ENCODE measurements around the gene TCF4. TPM values are rescaled to one million over a fixed set of nuclear protein-coding genes. Genes with fewer than 3 reads are reported as not detected.

The TCF4 gene
- total and polyA plus RNA-seq, 7 donors = 8.6 to 68.9 (median 36.8) TPM

GRCh38 chr18:55226044-55226443 is 361.9 kb downstream of the TCF4 start:
- peaks cover 0 to 73% of the 10 kb centered on the region in 2 donors for H3K36me3 ChIP-seq (ENCODE audit: insufficient read depth in 1 of 2, low read depth in 1 of 2)
- H3K4me1 ChIP-seq = no peaks in the 10 kb centered on the region
- no peak overlapping the region for H3K4me3 ChIP-seq
- ATAC-seq (no peak), DNase-seq (no peak)
- TF ChIP-seq, protein P1, sequence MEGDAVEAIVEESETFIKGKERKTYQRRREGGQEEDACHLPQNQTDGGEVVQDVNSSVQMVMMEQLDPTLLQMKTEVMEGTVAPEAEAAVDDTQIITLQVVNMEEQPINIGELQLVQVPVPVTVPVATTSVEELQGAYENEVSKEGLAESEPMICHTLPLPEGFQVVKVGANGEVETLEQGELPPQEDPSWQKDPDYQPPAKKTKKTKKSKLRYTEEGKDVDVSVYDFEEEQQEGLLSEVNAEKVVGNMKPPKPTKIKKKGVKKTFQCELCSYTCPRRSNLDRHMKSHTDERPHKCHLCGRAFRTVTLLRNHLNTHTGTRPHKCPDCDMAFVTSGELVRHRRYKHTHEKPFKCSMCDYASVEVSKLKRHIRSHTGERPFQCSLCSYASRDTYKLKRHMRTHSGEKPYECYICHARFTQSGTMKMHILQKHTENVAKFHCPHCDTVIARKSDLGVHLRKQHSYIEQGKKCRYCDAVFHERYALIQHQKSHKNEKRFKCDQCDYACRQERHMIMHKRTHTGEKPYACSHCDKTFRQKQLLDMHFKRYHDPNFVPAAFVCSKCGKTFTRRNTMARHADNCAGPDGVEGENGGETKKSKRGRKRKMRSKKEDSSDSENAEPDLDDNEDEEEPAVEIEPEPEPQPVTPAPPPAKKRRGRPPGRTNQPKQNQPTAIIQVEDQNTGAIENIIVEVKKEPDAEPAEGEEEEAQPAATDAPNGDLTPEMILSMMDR (IDR thresholded peaks at IDR 0.05) = no peak
- WGBS, 3 donors = 57 to 75% (median 58%) methylated on average over 2 of the region's 2 CpGs
- H3K9me3 ChIP-seq = no peaks in the 10 kb centered on the region
- intact Hi-C loops (cut with DNase I) = no loop called here
- H3K27ac ChIP-seq = no peak overlapping the region
- H3K27me3 ChIP-seq (ENCODE audit: insufficient read depth in 3 of 3, low read length in 2 of 3) = no peaks in the 10 kb centered on the region

DNA sequence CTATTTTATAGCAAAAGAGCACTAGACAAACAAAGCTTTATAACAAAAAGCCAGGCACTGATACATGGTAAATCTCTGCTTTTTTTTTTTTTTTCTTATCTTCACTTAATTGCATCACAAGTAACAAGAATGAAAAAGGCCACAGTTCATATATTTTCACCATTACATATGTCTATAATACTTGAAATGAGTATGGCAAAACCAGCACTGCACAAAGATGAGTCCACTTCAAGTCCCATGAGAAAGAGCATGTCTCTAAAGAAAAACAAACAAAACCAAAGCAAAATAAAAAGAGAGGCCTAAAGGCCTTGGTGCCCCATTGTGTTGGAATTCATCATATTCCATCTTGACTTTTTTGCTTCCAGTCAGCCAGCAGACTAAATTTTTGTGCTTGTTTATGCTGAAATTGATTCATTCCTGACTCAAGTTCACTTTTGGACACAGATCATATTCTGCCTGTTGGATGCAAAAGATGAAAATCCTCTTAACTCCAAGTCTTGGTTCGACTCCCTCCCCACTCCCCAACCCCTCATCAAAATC is 363.8 kb downstream of the TCF4 start:
- WGBS, 3 donors = 35 to 52% (median 39%) methylated on average over 1 of the region's 1 CpG
- Histone ChIP-seq H3K36me3 (ENCODE audit: insufficient read depth in 1 of 2, low read depth in 1 of 2) (peaks cover 0 to 54% of the 10 kb centered on the region in 2 donors), H3K9me3 (no peaks in the 10 kb centered on the region), H3K27ac (no peak overlapping the region), H3K27me3 (ENCODE audit: insufficient read depth in 3 of 3, low read length in 2 of 3) (no peaks in the 10 kb centered on the region), H3K4me3 (no peak overlapping the region), H3K4me1 (no peaks in the 10 kb centered on the region)
- TF ChIP-seq, protein P1 (IDR thresholded peaks at IDR 0.05) = no peak
- ATAC-seq (no peak), DNase-seq (no peak)
- intact Hi-C loops (cut with DNase I) = no loop called here

- intact Hi-C loops (cut with DNase I) = no loop called here
- WGBS, 3 donors = 54 to 74% (median 68%) methylated on average over 3 of the region's 3 CpGs
These were observed 366.4 kb downstream of the TCF4 start for GRCh38 chr18:55221622-55222021.

GRCh38 chr18:55220523-55220922 is 367.5 kb downstream of the TCF4 start:
- Histone ChIP-seq H3K4me3 (no peak overlapping the region), H3K36me3 (ENCODE audit: insufficient read depth in 1 of 2, low read depth in 1 of 2) (peaks cover 0 to 18% of the 10 kb centered on the region in 2 donors), H3K27ac (no peak overlapping the region), H3K27me3 (ENCODE audit: insufficient read depth in 3 of 3, low read length in 2 of 3) (no peaks in the 10 kb centered on the region), H3K4me1 (no peaks in the 10 kb centered on the region), H3K9me3 (no peaks in the 10 kb centered on the region)
- DNase-seq (no peak), ATAC-seq (no peak)
- WGBS, 3 donors = 0 to 3% (median 0%) methylated on average over 1 of the region's 1 CpG
- intact Hi-C loops (cut with DNase I) = no loop called here
- TF ChIP-seq, protein P1 (IDR thresholded peaks at IDR 0.05) = no peak

More at GRCh38 chr18:55221622-55222021, 366.4 kb downstream of the TCF4 start:
- ATAC-seq (no peak), DNase-seq (no peak)
- Histone ChIP-seq H3K27me3 (ENCODE audit: insufficient read depth in 3 of 3, low read length in 2 of 3) (no peaks in the 10 kb centered on the region), H3K36me3 (ENCODE audit: insufficient read depth in 1 of 2, low read depth in 1 of 2) (peaks cover 0 to 29% of the 10 kb centered on the region in 2 donors), H3K27ac (no peak overlapping the region), H3K4me1 (no peaks in the 10 kb centered on the region), H3K9me3 (no peaks in the 10 kb centered on the region), H3K4me3 (no peak overlapping the region)
- TF ChIP-seq, protein P1 (IDR thresholded peaks at IDR 0.05) = no peak

- H3K27me3 ChIP-seq (ENCODE audit: insufficient read depth in 3 of 3, low read length in 2 of 3) = no peaks in the 10 kb centered on the region
- H3K4me1 ChIP-seq = no peaks in the 10 kb centered on the region
- DNase-seq (no peak), ATAC-seq (no peak)
- H3K36me3 ChIP-seq (ENCODE audit: insufficient read depth in 1 of 2, low read depth in 1 of 2) = peaks cover 0 to 11% of the 10 kb centered on the region in 2 donors
- intact Hi-C loops (cut with DNase I) = no loop called here
- no peak overlapping the region for H3K4me3 ChIP-seq
- TF ChIP-seq, protein P1 (IDR thresholded peaks at IDR 0.05) = no peak
- no peak overlapping the region for H3K27ac ChIP-seq
- 88 to 91% (median 89%) methylated on average over 3 of the region's 3 CpGs for WGBS, 3 donors
- no peaks in the 10 kb centered on the region for H3K9me3 ChIP-seq
These were observed 368.2 kb downstream of the TCF4 start for GRCh38 chr18:55219823-55220222.

Data from psoas muscle (tissue), 8 donors.